Retina (tissue), 1 donor: ENCODE measurements around the gene PITPNC1.

Source experiments
- DNase-seq: peaks from one replicate; pipeline ENCODE4 v3.0.0-alpha.2; 2016

Gene PITPNC1

GRCh38 chr17:67658265-67658664 is 281.2 kb downstream of the PITPNC1 start:
- DNase-seq = no peak

- DNase-seq = no peak
These were observed 281.9 kb downstream of the PITPNC1 start for GRCh38 chr17:67659028-67659427.

GRCh38 chr17:67662712-67663111 is 285.6 kb downstream of the PITPNC1 start:
- no peak for DNase-seq

GRCh38 chr17:67663457-67663856 is 286.4 kb downstream of the PITPNC1 start:
- DNase-seq = no peak

DNA sequence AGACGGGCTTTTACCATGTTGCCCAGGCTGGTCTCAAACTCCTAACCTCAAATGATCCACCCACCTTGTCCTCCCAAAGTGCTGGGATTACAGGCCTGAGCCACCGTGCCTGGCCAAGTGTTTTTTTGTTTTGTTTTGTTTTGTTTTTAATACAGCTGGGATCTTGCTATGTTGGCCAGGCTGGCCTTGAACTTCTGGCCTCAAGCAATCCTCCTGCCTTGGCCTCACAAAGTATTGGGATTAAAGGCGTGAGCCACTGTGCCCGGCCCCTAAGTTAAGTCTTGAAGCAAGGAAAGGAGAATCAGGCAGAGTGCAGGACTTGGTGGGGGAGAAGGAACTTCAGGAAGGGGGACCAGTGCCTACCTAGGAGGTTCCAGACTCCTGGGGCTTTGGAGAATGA is 288.9 kb downstream of the PITPNC1 start:
- no peak for DNase-seq

GRCh38 chr17:67666710-67667109 is 289.6 kb downstream of the PITPNC1 start:
- DNase-seq = peak; percentile 9

DNA sequence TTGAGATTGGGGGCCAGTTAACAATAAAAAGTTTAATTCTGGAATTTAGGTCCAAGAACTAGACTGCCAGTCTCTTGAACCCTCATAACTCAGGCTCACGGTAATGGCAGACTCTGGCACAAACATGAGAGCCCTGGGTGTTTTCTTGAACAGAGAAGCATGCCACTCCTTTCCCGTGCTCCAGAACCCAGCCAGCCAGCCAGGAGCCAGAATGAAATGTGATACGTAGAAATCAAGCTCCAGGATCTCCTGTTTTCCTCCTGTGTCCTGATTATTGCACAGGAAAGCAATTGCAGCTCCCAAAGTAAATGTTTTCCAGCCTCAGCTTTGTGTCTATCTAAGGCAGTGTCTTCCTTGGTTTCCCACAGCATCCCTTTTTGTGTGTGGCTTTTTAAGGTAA is 294.4 kb downstream of the PITPNC1 start:
- DNase-seq = no peak

- DNase-seq = no peak
These were observed 295.7 kb downstream of the PITPNC1 start for GRCh38 chr17:67672592-67673335.

- DNase-seq = no peak
These were observed 298.4 kb downstream of the PITPNC1 start for GRCh38 chr17:67675481-67675880.

DNA sequence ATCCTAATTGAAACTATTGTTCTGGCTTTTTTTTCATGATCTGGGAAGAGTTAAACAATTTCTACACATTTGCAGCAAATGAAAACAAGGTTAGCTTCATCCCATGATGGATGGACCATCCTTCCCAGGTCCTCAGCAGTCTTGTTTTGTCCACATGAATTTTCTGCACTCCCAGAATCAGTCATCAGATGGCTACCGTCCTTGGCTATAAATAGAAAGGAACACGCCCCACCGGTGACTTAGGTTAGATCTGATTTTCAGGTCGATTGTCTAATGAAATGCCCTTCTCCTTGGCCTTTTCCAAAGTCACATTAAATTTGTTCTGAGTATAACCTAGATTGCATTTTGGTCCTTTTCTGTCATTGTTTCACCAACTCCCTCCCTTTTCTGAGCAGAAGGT is 299.2 kb downstream of the PITPNC1 start:
- no peak for DNase-seq

- no peak for DNase-seq
These were observed 301.3 kb downstream of the PITPNC1 start for GRCh38 chr17:67678414-67678813.

GRCh38 chr17:67679225-67679624 is 302.1 kb downstream of the PITPNC1 start:
- DNase-seq = no peak

DNA sequence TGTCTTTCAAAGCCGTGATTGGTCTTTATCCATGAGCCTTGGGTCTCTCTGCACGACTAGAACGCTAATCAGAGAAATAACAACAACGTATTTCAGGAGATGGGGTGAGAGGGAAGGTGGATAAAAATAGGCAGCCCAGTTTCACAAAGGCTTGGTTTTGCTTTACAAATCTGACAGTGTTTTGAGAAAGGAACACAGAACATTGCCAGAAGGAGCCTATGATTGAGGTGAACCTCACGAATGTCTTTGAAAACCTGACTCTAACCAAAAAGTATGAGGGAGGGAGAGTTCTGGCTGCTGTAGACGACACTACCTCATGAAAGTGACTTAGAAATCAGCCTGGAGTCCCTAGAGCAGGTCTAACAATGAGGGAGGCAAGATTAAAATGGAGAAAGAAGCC is 302.6 kb downstream of the PITPNC1 start:
- DNase-seq = no peak

DNA sequence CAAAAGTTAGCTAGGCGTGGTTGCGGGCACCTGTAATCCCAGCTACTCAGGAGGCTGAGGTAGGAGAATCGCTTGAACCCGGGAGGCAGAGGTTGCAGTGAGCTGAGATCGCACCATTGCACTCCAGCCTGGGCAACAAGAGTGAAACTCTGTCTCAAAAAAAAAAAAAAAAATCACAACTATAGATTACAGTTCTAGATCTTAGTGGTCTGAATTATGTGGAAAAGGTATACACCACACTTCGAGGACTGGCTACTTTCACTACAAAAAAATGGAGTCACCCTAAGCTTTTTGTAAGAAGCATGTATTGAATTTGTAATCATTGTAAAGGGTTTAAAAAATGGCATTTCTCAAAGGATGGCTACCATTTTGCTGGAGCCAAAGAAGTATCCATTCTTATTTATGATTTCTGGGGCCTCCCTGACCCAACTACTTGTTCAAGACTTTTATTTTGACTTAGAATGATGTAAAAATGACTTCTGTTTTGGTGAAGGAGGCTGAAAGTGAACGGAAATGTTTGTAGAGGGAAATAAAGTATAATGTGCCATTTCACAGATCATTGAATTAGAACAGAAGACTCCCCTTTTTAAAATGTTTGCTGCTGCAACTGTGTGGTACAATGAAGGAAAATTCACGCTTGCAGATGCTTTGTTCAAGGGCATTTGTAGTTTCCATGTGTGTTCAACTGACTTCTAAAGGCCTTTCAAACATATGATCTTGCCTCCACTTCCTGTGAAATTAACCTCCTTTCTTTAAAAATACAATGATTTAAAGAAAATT is 303.6 kb downstream of the PITPNC1 start:
- DNase-seq = no peak

DNA sequence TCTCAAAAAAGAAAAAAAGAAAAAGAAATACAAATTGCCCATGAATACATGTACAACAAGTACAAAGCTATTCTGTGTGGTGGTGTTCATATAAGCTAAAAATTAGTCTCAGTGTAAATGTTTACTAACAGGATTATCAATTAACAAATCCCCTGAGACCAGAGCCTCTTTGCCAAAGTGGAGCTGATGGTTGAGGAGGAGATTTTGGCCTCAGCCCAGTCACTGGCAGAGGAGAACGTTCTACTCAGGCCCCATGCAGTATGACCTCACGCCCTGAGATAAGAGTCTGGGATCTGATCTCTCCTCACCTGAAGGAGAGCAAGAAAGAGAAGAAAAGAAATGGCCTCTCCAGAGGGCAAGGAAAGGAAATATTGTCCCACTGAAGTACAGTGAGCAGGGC is 305.1 kb downstream of the PITPNC1 start:
- no peak for DNase-seq

GRCh38 chr17:67685351-67685750 is 308.3 kb downstream of the PITPNC1 start:
- no peak for DNase-seq

DNA sequence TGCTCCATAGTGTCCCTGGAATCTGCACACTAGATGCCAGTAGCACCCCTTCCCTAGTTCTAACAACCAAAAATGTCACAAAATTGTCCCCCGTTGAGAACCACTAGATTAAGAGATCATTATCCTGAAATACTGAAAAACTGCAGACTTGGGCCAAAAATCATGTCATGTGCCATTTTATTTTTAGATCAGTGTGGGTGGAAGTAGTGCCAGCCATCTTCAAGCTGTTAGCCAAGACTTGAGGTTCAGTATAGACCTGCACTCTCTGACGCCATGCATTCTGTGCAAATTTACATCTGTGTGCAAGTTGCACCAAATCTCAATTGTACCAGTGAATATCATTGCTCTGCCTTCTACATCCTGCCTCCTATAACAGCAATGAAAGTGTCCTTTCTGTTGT is 309.2 kb downstream of the PITPNC1 start:
- no peak for DNase-seq

- DNase-seq = no peak
These were observed 310.4 kb downstream of the PITPNC1 start for GRCh38 chr17:67687511-67687910.

- DNase-seq = peak; percentile 57
These were observed 312.6 kb downstream of the PITPNC1 start for GRCh38 chr17:67689534-67690177.

- no peak for DNase-seq
These were observed 316.7 kb downstream of the PITPNC1 start for GRCh38 chr17:67693811-67694210.

GRCh38 chr17:67696347-67696746 is 319.3 kb downstream of the PITPNC1 start:
- no peak for DNase-seq

- DNase-seq = no peak
These were observed 319.9 kb downstream of the PITPNC1 start for GRCh38 chr17:67696853-67697498.

GRCh38 chr17:67700037-67700724 is 323.1 kb downstream of the PITPNC1 start:
- peak; percentile 6 for DNase-seq
